LNCAP (cell line): Measurements from ENCODE around the gene ANXA10.

Experiments used
- TF ChIP-seq, protein P1 (sequence below): fragments of 450-650 bp; IDR thresholded peaks from 2 replicates; pipeline ENCODE4 v1.5.1; 2017; ENCODE audit warnings: mild to moderate bottlenecking

ANXA10 gene

DNA sequence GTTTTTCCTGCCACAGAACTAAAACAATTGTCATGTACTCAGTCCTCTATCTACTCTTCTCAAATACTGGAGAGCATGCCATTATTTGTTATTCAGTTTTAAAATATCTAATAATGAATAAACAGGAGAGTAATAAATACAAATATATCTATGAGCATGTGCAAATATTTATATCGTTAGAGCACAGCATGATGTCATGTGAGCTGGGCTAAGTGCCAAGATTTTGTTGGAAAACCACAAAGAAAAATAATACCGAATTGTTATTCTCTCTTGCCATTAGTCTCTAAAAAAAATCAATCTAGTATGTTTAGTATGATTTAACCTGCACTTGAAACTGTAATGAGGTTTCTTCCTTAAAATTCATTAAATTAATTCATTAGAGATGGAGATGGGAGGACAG, 129.0 kb downstream of the ANXA10 start:
- TF ChIP-seq, protein P1, sequence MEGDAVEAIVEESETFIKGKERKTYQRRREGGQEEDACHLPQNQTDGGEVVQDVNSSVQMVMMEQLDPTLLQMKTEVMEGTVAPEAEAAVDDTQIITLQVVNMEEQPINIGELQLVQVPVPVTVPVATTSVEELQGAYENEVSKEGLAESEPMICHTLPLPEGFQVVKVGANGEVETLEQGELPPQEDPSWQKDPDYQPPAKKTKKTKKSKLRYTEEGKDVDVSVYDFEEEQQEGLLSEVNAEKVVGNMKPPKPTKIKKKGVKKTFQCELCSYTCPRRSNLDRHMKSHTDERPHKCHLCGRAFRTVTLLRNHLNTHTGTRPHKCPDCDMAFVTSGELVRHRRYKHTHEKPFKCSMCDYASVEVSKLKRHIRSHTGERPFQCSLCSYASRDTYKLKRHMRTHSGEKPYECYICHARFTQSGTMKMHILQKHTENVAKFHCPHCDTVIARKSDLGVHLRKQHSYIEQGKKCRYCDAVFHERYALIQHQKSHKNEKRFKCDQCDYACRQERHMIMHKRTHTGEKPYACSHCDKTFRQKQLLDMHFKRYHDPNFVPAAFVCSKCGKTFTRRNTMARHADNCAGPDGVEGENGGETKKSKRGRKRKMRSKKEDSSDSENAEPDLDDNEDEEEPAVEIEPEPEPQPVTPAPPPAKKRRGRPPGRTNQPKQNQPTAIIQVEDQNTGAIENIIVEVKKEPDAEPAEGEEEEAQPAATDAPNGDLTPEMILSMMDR: no peak
